Subcutaneous adipose tissue (tissue), 4 donors: ENCODE results near the gene DCK. TPM values are rescaled to one million over a fixed set of nuclear protein-coding genes. Genes with fewer than 3 reads are reported as not detected.

Experiments used
- total RNA-seq, 4 donors: library from RNA; depleted of rRNA; stranded (reverse); fragments of >200 nt; gene quantifications; one replicate each; pipeline ENCODE4 v1.1.0, GENCODE V29; 2016
- TF ChIP-seq, protein P1 (sequence below): fragments of 450-650 bp; IDR thresholded peaks from one replicate; pipeline ENCODE4 v1.5.1; 2016; ENCODE audit warnings: low read depth, mild to moderate bottlenecking, control low read depth, antibody characterized with exemption, moderate library complexity

DCK gene
- total RNA-seq, 4 donors from 2014 or later, result 14.5 to 32.0 (median 25.2) TPM

DNA sequence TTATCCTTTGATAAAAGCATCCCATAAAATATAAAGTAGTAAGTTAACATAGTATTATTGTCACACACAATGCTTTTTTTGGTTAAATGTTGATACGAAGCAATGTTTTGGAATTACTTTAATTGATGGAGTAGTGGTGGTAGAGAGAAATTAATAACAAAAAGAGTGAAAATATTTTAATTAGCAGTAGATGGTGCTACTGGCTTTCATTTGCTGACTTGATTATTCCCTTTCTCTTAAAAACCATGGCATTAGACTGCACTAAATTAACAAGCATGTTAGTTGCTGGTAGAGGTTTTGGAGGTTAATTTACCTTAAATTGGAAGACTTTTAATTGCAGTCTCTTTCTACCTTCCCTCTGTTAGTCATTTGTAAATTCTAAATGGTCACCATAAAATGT, 8.9 kb upstream of the DCK start:
- TF ChIP-seq, protein P1, sequence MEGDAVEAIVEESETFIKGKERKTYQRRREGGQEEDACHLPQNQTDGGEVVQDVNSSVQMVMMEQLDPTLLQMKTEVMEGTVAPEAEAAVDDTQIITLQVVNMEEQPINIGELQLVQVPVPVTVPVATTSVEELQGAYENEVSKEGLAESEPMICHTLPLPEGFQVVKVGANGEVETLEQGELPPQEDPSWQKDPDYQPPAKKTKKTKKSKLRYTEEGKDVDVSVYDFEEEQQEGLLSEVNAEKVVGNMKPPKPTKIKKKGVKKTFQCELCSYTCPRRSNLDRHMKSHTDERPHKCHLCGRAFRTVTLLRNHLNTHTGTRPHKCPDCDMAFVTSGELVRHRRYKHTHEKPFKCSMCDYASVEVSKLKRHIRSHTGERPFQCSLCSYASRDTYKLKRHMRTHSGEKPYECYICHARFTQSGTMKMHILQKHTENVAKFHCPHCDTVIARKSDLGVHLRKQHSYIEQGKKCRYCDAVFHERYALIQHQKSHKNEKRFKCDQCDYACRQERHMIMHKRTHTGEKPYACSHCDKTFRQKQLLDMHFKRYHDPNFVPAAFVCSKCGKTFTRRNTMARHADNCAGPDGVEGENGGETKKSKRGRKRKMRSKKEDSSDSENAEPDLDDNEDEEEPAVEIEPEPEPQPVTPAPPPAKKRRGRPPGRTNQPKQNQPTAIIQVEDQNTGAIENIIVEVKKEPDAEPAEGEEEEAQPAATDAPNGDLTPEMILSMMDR, result no peak

DNA sequence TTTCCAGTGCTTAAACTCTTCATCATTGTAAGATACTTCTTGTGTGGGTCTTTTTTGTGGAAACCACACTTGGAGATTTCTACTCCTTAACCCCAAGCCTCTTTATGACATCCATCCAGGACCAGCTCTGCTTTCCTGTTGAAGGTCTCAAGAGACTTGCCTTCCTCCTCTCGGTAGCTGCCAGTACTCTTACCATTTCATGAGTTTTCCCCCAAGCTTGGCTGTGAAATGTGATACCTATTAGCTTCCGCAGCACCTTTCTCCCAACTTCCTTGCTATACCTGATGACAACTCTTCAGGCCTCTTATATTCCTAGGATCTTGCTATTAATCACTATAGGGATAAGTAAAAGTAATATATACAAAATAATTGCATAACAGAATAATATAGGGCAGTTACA, 1.9 kb upstream of the DCK start:
- TF ChIP-seq, protein P1, result no peak

DNA sequence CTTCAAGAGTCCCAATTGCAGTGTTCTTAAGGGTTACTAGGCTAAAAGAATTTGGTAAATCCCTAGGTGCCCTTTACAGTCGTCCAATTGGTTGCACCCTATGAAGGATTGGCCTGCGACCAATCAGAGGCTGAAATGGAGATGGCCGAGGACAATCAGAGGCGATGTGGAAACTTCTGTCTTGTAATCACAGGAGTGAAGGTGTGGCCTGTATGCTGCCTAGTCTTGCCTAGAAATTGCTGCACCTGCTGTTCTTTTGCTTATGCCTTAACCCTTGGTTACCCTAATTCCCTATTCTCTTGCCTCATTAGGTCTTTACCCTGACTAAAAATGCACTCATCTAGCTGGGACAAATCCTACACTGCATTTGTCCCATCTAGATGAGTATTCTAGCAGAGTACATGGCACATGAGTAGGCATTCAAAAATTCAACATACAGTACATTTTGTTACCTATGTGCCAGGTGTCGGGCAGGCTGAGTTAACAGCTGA, 1.0 kb upstream of the DCK start:
- TF ChIP-seq, protein P1, result no peak

DNA sequence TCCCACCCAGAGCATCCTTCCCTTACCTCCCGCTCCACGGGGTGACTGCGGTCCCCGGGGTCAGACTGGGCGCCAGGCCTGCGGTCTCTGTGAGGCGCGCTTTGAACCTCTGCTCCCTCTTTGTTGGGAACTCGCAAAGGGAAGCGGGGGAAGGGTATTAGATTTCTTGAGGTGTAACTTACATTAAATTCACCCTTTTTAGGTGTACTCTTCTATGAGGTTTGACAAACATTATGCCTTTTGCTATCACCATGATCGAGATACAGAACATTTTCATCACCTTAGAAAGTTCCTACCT, 569 bp downstream of the DCK start:
- TF ChIP-seq, protein P1, result no peak

DNA sequence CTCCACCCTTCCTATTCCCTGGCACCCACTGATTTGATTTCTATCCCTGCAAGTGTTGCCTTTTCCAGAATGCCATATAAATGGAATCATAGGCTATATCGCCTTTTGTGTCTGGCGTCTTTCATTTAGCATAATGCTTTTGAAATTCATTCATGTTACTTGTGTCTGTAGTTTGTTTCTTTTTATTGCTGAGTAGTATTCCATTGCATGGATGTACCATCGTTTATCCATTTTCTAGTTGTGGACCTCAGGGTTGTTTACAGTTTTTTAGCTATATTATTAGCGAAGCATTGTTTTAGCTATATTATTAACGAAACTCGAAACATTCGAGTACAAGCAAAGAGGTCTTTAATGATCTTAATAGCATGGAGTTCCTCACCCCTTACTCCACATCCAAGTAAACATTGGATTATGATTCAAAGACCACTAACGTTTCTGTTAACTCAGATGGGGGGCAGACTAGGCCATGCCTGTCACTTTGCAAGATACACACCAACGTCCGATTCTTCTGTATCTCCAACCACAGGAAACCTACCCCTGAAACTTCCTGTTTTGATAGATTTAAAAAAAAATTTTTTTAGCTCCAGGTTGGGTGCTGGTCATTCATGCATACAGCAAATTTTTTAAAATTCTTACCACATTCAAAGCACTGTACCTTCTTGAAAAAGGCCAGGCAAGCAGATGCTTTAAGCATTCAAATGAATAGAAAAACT, 1.1 kb downstream of the DCK start:
- TF ChIP-seq, protein P1, result no peak

DNA sequence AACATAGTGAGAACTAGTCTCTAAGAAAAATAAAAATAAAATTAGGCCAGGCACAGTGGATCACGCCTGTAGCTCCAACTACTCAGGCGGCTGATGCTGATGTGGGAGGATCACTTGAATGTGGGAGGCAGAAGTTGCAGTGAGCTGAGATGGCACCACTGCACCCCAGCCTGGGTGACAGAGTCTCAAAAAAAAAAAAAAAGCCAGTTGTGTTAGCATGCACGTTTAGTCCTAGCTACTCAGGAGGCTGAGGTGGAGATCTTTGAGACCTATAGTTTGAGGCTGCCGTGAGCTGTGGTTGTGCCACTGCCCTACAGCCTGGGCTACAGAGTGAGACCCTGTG, 2.5 kb downstream of the DCK start:
- TF ChIP-seq, protein P1, result no peak

DNA sequence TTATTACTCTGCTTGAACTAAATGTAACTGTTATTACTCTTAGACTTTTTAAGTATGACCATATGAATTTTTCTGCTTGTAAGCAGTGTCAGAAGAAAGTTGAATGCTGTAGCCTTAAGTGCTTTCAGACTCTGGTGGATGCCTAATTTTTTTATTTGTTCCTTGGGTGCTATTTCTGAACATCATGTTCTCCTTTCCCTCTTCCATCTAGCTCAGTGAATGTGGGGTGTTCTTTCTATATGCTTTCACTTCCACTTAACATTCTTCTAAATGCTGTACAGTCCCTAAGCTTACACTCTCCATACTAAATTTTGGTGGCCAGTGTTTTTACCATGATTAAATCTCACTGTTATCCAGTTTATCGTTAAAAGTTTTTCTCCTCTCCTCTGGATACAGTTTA, 3.6 kb downstream of the DCK start:
- TF ChIP-seq, protein P1, result no peak
